Measurements from ENCODE around the gene KCNMB3.
"Not testable (repeated sequence)": the region's sequence is repeated elsewhere in the genome, so short reads cannot be mapped to it uniquely, and the experiment has no call there.

The KCNMB3 gene

DNA sequence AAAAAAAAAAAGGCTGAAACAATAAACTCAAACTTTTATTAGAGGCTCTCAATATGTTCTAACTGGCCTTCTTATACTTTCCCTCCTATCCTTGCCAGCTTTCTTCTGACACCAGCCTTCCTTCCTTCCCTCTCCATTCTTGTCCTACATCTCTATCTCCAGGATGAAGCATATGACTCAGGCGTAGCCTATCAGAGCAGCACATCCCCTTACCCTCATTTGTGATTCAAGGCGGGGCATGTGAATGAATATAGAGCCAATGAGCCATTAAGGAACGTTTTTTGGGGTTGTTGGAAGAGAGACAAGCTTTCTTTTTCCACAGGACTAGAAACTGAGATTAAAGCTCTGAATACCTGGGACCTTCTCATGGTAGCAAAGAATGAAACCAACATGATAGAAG, 25.1 kb upstream of the KCNMB3 start:
- H3K4me3 ChIP-seq (ENCODE audit: low read depth, low read length): no peak overlapping the region
- no peak for DNase-seq (ENCODE audit: low read depth)
- TF ChIP-seq, protein P1, sequence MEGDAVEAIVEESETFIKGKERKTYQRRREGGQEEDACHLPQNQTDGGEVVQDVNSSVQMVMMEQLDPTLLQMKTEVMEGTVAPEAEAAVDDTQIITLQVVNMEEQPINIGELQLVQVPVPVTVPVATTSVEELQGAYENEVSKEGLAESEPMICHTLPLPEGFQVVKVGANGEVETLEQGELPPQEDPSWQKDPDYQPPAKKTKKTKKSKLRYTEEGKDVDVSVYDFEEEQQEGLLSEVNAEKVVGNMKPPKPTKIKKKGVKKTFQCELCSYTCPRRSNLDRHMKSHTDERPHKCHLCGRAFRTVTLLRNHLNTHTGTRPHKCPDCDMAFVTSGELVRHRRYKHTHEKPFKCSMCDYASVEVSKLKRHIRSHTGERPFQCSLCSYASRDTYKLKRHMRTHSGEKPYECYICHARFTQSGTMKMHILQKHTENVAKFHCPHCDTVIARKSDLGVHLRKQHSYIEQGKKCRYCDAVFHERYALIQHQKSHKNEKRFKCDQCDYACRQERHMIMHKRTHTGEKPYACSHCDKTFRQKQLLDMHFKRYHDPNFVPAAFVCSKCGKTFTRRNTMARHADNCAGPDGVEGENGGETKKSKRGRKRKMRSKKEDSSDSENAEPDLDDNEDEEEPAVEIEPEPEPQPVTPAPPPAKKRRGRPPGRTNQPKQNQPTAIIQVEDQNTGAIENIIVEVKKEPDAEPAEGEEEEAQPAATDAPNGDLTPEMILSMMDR (IDR thresholded peaks at IDR 0.05; ENCODE audit: control insufficient read depth, extremely low read depth, insufficient read depth): no peak

DNA sequence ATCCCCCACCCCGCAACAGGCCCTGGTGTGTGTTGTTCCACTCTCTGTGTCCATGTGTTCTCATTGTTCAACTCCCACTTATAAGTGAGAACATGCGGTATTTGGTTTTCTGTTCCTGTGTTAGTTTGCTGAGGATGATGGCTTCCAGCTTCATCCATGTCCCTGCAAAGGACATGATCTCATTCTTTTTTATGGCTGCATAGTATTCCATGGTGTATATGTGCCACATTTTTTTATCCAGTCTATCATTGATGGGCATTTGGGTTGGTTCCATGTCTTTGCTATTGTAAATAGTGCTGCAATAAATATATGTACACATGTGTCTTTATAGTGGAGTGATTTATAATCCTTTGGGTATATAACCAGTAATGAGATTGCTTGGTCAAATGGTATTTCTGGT, 23.5 kb upstream of the KCNMB3 start:
- not testable (repeated sequence) for H3K4me3 ChIP-seq (ENCODE audit: low read depth, low read length); DNase-seq (ENCODE audit: low read depth)

DNA sequence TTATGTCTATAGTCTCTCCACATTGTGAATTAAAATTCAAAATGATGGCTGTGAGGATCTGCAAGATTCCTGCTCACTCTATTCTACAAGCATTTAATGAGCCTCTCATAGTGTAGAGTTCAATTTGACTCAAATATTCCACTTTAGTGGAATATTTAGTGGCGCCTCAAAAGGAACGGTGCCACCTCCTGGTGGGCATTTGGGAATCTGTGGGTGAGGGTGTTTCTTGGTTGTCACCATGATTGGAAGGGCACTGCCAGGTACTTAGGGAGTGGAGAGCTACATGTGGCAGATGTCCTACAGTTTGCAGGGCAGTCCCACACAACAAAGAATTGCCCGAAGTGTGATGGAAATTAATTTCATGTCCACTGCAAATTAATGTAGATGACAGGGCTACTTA, 21.5 kb upstream of the KCNMB3 start:
- DNase-seq (ENCODE audit: low read depth): no peak
- no peak overlapping the region for H3K4me3 ChIP-seq (ENCODE audit: low read depth, low read length)
- TF ChIP-seq, protein P1 (IDR thresholded peaks at IDR 0.05; ENCODE audit: control insufficient read depth, extremely low read depth, insufficient read depth): 0 out of 2 replicates have a peak, but pooled peaks have one; percentile 21

DNA sequence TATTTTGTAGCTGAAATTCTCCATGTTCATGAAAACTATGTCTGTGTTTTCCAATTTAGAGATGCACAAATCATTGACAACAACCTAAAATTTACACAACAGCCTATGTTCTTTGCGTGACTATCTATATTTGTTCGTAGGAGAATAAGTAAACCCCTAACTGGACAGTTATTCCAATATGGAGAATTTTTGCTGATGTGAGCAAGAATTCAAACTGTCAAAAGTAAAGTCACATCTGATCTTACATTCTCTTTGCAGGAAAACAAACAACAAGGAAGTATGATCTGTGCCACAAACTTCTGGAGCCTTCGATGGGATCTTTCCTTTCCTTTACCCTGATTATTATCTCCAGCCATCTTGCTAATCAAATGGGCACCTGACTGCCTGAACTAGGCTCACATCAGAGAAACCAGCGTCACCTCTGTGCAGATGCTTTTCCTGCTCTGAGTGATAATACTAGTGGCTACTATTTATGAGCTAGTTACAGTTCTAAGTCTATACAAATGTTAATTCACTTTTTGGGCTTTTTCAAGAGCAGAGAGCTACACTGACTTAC, 18.3 kb upstream of the KCNMB3 start:
- TF ChIP-seq, protein P1 (IDR thresholded peaks at IDR 0.05; ENCODE audit: control insufficient read depth, extremely low read depth, insufficient read depth): no peak

DNA sequence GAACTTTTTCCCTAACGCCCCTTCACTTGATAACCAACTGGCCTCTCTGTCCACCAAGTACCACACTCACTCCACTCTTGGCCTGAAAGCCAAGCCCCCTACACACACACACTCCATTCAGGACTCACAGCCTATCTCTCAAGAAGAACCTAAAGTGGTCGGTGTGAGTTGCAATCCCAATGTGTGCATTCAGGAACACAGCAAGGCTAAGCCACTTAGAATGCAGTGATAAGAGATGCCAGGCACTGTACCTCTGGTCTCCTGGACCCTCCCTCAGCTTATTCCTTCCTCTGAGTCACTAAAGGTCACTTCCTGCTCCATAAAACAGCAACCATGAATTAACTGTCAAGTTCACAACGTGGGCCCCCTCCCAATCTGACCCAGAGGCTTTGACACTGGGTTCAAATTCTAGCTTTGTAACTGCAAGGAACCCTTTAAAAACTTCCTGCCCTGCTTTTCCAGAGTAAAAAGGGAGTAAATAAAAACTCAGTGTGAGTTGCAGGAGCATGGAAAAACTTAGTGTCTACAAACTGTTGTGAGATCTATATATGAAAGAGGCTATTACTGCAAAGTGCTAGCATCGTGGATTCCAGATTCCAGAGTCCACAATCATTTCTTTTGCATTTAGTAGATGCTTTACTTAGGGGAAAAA, 17.6 kb upstream of the KCNMB3 start:
- TF ChIP-seq, protein P1 (IDR thresholded peaks at IDR 0.05; ENCODE audit: control insufficient read depth, extremely low read depth, insufficient read depth): no peak
- no peak for DNase-seq (ENCODE audit: low read depth)
- no peak overlapping the region for H3K4me3 ChIP-seq (ENCODE audit: low read depth, low read length)

More for the DNA sequence above, 18.3 kb upstream of the KCNMB3 start:
- H3K4me3 ChIP-seq (ENCODE audit: low read depth, low read length): no peak overlapping the region
- DNase-seq (ENCODE audit: low read depth): no peak

DNA sequence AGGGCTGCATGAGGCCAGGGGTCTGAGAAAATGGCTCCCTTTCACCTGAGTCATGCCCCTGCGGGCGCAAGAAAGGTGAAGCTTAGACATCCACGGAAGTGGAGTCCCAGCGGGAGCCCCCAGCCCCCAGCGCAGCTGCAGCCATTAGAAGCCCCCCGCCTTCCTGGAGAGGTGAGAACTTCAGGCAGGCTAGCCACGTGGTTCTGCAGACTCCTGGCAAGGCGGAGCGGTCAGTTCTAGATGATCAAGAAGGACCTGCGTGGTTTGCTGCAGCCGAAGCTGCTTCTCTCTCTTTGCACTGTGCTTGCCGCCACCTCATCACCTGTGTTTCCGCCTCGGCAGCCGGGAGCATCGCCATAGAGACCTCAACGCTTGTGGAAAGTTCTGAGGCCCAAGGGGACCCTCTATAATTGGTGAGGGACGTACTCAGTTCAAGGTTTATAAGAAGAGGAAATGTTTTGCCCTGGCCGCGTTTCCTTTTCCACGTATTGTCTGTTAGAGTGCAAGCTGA, 15.8 kb upstream of the KCNMB3 start:
- H3K4me3 ChIP-seq (ENCODE audit: low read depth, low read length): no peak overlapping the region
- no peak for DNase-seq (ENCODE audit: low read depth)
- TF ChIP-seq, protein P1 (IDR thresholded peaks at IDR 0.05; ENCODE audit: control insufficient read depth, extremely low read depth, insufficient read depth): no peak

DNA sequence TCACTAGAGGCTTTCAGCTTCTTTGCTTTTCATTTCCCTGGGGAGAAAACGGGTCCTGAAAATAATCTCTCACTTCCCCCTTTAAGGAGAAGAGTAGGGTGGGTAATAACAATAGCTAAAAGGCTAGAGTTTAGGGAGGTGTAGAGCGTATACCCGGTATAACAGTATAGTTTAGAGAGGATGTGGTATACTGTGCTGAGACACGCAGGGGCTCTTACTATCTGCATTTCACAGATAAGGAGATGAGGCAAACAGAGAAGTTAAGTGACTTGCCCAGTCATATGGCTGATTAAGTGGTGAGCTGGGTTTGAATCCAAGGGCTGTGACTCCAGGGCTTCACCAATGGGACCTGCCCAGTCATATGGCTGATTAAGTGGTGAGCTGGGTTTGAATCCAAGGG, 15.0 kb upstream of the KCNMB3 start:
- no peak for DNase-seq (ENCODE audit: low read depth)
- TF ChIP-seq, protein P1 (IDR thresholded peaks at IDR 0.05; ENCODE audit: control insufficient read depth, extremely low read depth, insufficient read depth): no peak

More for the DNA sequence above, 15.0 kb upstream of the KCNMB3 start:
- H3K4me3 ChIP-seq (ENCODE audit: low read depth, low read length): no peak overlapping the region
